Measurements from ENCODE around the gene STIM1.

The STIM1 gene

GRCh38 chr11:3942956-3943497 lies 87.6 kb downstream of the STIM1 start:
- ChIA-PET CTCF (interaction anchor here (0.6 to 2.0 kb wide), 3 partner anchors 13 to 109 kb away, joined by 3 to 7 read pairs (median 6); no protein-coding TSS in a partner anchor), POLR2A (ENCODE audit: low non-redundant PET) (no interaction called here)
- no peak overlapping the region for H3K27ac ChIP-seq
- TF ChIP-seq CTCF (conservative IDR thresholded peaks at IDR 0.05; ENCODE audit: low read depth), result no peak
- DNase-seq (ENCODE audit: low spot score), result no peak

GRCh38 chr11:3944198-3944597 lies 88.7 kb downstream of the STIM1 start:
- DNase-seq (ENCODE audit: low spot score), result no peak
- TF ChIP-seq CTCF (conservative IDR thresholded peaks at IDR 0.05; ENCODE audit: low read depth), result no peak
- no peak overlapping the region for H3K27ac ChIP-seq
- CTCF ChIA-PET, result no interaction called here
- POLR2A ChIA-PET (ENCODE audit: low non-redundant PET), result no interaction called here

- TF ChIP-seq CTCF (conservative IDR thresholded peaks at IDR 0.05; ENCODE audit: low read depth), result no peak
- ChIA-PET POLR2A (ENCODE audit: low non-redundant PET) (no interaction called here), CTCF (no interaction called here)
- H3K27ac ChIP-seq, result no peak overlapping the region
- DNase-seq (ENCODE audit: low spot score), result no peak
Observed at GRCh38 chr11:3946455-3947017, 91.1 kb downstream of the STIM1 start.

- ChIA-PET CTCF (interaction anchor here (0.6 kb wide), 1 partner anchor 21 kb away, joined by 4 read pairs; no protein-coding TSS in a partner anchor), POLR2A (ENCODE audit: low non-redundant PET) (no interaction called here)
- H3K27ac ChIP-seq, result no peak overlapping the region
- no peak for TF ChIP-seq CTCF (conservative IDR thresholded peaks at IDR 0.05; ENCODE audit: low read depth)
- DNase-seq (ENCODE audit: low spot score), result no peak
Observed at GRCh38 chr11:3947061-3947460, 91.6 kb downstream of the STIM1 start.

- no peak overlapping the region for H3K27ac ChIP-seq
- ChIA-PET POLR2A (ENCODE audit: low non-redundant PET) (no interaction called here), CTCF (no interaction called here)
- DNase-seq (ENCODE audit: low spot score), result no peak
- TF ChIP-seq CTCF (conservative IDR thresholded peaks at IDR 0.05; ENCODE audit: low read depth), result no peak
Observed at GRCh38 chr11:3949125-3949524, 93.7 kb downstream of the STIM1 start.

- no peak for DNase-seq (ENCODE audit: low spot score)
- no peak for TF ChIP-seq CTCF (conservative IDR thresholded peaks at IDR 0.05; ENCODE audit: low read depth)
- POLR2A ChIA-PET (ENCODE audit: low non-redundant PET), result no interaction called here
- no peak overlapping the region for H3K27ac ChIP-seq
- CTCF ChIA-PET, result no interaction called here
Observed at GRCh38 chr11:3950996-3951660, 95.7 kb downstream of the STIM1 start.
